ENCODE measurements around the gene SYVN1. TPM values are rescaled to one million over a fixed set of nuclear protein-coding genes. Genes with fewer than 3 reads are reported as not detected.

Gene SYVN1
- total RNA-seq, result 10 to 100 TPM; 21.7 to 65.8 (median 28.2) TPM
- 10 to 100 TPM; 13.9 to 34.5 TPM for polyA plus RNA-seq
- long read RNA-seq, donor 1, partial matches to known transcripts, result 4 of 8 reads
- long read RNA-seq, donor 1, other reads (novel, unspliced or antisense), result 4 of 8 reads
- long read RNA-seq, donor 2, partial matches to known transcripts, result 5 of 5 reads
- long read RNA-seq, donor 2, other reads (novel, unspliced or antisense), result 0 of 5 reads
- long read RNA-seq, donor 3, partial matches to known transcripts, result 5 of 5 reads
- long read RNA-seq, donor 3, other reads (novel, unspliced or antisense), result 0 of 5 reads

DNA sequence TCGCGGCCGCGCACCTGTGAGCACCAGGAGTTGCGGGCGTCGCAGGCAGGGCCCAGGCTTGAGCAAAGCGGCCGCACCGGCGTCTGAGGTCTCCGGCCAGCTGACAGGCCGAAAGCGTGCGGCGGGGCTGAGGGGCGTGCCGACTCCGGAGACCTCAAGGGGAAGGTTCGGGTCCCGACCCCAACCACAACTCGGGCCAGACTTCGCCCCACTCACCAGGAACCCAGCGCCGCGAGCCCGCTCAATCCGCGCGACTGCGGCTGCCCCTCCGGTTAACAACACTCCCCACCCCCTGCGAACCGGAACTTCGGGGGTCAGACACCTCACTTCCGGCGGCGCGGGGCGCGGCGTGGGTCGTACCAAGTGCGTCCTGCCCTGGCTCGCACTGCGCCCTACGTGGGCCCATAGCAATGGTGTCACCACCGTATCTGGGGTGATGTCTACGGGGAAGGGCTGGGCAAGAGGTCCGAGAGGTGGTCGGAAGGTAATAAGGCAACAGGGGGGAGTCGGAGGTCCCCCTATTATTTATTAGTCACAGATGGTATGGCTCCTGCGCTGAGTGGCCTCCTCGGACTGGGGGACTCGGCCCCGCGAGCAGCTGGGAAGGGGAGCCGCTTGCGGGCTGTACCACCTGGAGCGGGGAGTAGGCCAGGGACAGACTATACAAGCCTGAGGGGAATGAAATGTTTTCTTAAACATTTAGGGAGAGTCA, at the start of gene SYVN1:
Gene SYVN1, minus strand, starts transcription at position 280 of the 712 bp plus-strand sequence. CDS start 918 bp downstream, outside the sequence.
- H3K4me3 ChIP-seq, result peak within 1 kb of the TSS; percentile 63 to 98 (median 89)
- H3K4me1 ChIP-seq, result peaks cover 0 to 34% (median 26%) of the 10 kb centered on the region in 12 donors
- DNase-seq, result peak; percentile 91 to 94 (median 93)
- H3K36me3 ChIP-seq, result peaks cover 0 to 37% (median 35%) of the 10 kb centered on the region in 9 donors
- WGBS, 4 donors, result 0 to 1% (median 1%) methylated on average over 34 to 60 of the region's 60 CpGs
- H3K27ac ChIP-seq, result peak within 1 kb of the TSS; percentile 94 to 99 (median 98)
- intact Hi-C loops (cut with DNase I), result loop anchor here in 2 of 10 donors (2.0 kb wide), 1 partner anchor 46 kb away; the partner anchor contains the start of gene CAPN1 (in 2 of the 2)
- ATAC-seq, result peak; percentile 87 to 93 (median 92)
- TF ChIP-seq, protein P1, sequence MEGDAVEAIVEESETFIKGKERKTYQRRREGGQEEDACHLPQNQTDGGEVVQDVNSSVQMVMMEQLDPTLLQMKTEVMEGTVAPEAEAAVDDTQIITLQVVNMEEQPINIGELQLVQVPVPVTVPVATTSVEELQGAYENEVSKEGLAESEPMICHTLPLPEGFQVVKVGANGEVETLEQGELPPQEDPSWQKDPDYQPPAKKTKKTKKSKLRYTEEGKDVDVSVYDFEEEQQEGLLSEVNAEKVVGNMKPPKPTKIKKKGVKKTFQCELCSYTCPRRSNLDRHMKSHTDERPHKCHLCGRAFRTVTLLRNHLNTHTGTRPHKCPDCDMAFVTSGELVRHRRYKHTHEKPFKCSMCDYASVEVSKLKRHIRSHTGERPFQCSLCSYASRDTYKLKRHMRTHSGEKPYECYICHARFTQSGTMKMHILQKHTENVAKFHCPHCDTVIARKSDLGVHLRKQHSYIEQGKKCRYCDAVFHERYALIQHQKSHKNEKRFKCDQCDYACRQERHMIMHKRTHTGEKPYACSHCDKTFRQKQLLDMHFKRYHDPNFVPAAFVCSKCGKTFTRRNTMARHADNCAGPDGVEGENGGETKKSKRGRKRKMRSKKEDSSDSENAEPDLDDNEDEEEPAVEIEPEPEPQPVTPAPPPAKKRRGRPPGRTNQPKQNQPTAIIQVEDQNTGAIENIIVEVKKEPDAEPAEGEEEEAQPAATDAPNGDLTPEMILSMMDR (IDR thresholded peaks at IDR 0.05), result no peak
- TF ChIP-seq POLR2A (IDR thresholded peaks at IDR 0.05), result peak; percentile 57 to 85
- H3K27me3 ChIP-seq, result no peaks in the 10 kb centered on the region
- no peaks in the 10 kb centered on the region for H3K9me3 ChIP-seq

DNA sequence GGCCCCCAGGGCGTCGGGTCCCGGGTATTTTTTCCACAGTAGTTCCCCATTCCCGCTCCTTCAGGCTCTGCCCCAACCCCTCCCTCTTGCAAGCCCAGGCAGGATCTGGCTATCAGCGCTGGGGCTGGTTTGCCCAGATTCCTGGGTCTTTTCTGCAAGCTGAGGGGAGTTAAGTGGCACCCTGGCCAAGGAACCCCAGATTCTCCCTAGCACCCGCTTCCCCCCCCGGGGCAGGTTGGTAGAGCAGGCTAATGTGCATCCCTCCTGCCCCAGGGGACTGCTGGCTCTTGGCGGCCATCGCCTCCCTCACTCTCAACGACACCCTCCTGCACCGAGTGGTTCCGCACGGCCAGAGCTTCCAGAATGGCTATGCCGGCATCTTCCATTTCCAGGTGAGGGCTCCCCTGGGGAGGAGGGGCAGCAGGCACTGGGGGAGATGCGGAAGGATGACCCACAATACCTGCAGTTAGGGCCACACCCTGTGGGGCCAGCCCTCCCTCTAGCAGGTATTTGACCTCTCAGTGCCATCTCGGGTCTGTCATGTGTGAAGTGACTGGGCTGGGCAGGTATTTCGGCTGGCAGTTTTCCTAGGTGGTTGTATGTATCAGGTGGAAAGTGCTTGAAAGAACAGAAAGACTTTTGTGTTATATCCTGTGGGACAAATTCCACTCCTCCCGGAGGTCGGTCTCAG, 49.0 kb upstream of the SYVN1 start:
- intact Hi-C loops (cut with DNase I), result loop anchor here in 8 of 10 donors (5.0 to 10.0 kb wide), 5 partner anchors 46 to 171 kb away; partner anchors contain the start of genes TM7SF2 (in 3 of the 8), FAU (in 2 of the 8), MRPL49 (in 2 of the 8) and ARL2 (in 1 of the 8)
- Histone ChIP-seq H3K36me3 (peaks cover 0 to 48% (median 36%) of the 10 kb centered on the region in 9 donors), H3K27ac (peak overlapping the region in 4 of 12 donors; percentile 15 to 98 (median 93))

DNA sequence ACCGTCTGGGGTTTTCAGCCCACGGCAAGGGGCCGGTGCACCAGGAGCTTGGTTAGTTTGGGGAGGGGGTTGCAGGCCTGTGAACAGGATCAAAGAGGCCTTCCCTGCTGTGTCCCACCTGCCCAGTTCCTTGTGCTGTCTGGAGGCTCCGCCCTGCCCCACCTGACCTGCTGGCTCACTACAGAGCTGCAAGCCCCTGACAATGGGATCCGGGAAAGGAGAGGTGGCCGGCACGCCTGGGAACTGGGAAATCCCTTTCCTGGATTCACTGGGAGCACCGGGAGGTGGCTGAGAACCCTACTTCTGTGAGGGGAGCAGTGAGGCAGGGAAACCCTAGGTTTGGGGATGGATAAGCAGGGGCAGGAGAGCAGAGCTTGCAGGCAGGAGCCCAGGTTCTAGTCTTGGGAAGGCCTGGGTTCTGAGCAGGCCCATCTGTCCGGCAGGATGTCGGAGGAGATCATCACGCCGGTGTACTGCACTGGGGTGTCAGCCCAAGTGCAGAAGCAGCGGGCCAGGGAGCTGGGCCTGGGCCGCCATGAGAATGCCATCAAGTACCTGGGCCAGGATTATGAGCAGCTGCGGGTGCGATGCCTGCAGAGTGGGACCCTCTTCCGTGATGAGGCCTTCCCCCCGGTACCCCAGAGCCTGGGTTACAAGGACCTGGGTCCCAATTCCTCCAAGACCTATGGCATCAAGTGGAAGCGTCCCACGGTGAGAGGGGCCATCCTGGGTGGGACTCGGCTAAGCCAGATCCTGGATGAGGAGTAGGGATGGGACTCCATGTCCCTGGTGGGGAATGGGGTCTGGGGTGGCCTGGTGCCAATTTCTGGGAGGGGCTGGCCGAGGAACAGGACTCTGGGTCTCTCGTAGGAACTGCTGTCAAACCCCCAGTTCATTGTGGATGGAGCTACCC, 48.2 kb upstream of the SYVN1 start:
- H3K9me3 ChIP-seq, result no peaks in the 10 kb centered on the region
- TF ChIP-seq, protein P1 (IDR thresholded peaks at IDR 0.05), result no peak
- TF ChIP-seq POLR2A (IDR thresholded peaks at IDR 0.05), result no peak
- peaks cover 0 to 39% (median 29%) of the 10 kb centered on the region in 9 donors for H3K36me3 ChIP-seq
- 34 to 42% (median 40%) methylated on average over 10 to 23 of the region's 23 CpGs for WGBS, 4 donors
- H3K27ac ChIP-seq, result peak overlapping the region; percentile 73 to 98 (median 93)
- DNase-seq (peak in 4 of 5 donors; percentile 38 to 68 (median 54)), ATAC-seq (peak; percentile 19 to 61 (median 32))
- no peaks in the 10 kb centered on the region for H3K27me3 ChIP-seq
- H3K4me3 ChIP-seq, result peak overlapping the region; percentile 65 to 98 (median 80)
- intact Hi-C loops (cut with DNase I), result loop anchor here in 8 of 10 donors (5.0 to 10.0 kb wide), 5 partner anchors 45 to 170 kb away; partner anchors contain the start of genes TM7SF2 (in 3 of the 8), FAU (in 2 of the 8), MRPL49 (in 2 of the 8) and ARL2 (in 1 of the 8)
- H3K4me1 ChIP-seq, result peaks cover 0 to 30% (median 12%) of the 10 kb centered on the region in 12 donors

More for the DNA sequence above, 49.0 kb upstream of the SYVN1 start:
- DNase-seq, result no peak
- 81 to 86% (median 85%) methylated on average over 17 to 19 of the region's 19 CpGs for WGBS, 4 donors
- Histone ChIP-seq H3K27me3 (no peaks in the 10 kb centered on the region), H3K4me3 (peak overlapping the region in 6 of 12 donors; percentile 65 to 98 (median 88)), H3K4me1 (peaks cover 0 to 30% (median 12%) of the 10 kb centered on the region in 12 donors), H3K9me3 (no peaks in the 10 kb centered on the region)
- no peak for ATAC-seq
- TF ChIP-seq, protein P1 (IDR thresholded peaks at IDR 0.05), result no peak
- no peak for TF ChIP-seq POLR2A (IDR thresholded peaks at IDR 0.05)

All from heart left ventricle (tissue), 16 donors.